HCT116 (cell line): ENCODE results near the gene PPP4R2. TPM values are rescaled to one million over a fixed set of nuclear protein-coding genes. Genes with fewer than 3 reads are reported as not detected.

ENCODE experiments used
- ATAC-seq: fragments of 200-7000 bp; cut with Tn5 transposase; 2 replicates; pipeline ENCODE4 v1.9.1; 2020; ENCODE audit warnings: mild to moderate bottlenecking, moderate library complexity
- BruUV-seq: library from RNA; stranded (reverse); fragments of 400-500 nt; replicated peaks from 2 replicates; lab custom pipeline; 2021; lab: Mats Ljungman, UMichigan
- CTCF ChIA-PET: fragments of 300-600 bp; sonication (Branson Sonifier 250); formaldehyde crosslinking; loops from one replicate; lab custom pipeline; 2021; ENCODE audit warnings: antibody characterized with exemption; lab: Charles Lee
- POLR2A ChIA-PET: fragments of 300-600, 350-600 bp; sonication (Branson Sonifier 250); formaldehyde crosslinking; loops from one replicate; lab custom pipeline; 2021; ENCODE audit warnings: antibody characterized with exemption; lab: Charles Lee
- RAD21 ChIA-PET, 2 experiments: fragments of 300-600 bp; sonication (Branson Sonifier 250); formaldehyde crosslinking; loops; one replicate each; lab custom pipeline; 2023; ENCODE audit warnings: low total read pairs in 2 of 2; ENCODE audit not compliant: uncharacterized antibody in 2 of 2, unreplicated experiment in 2 of 2, low non-redundant PET in 1 of 2; lab: Charles Lee
- DNase-seq: peaks from one replicate; pipeline ENCODE4 v3.0.0-alpha.2; 2010; ENCODE audit warnings: low read depth, low spot score
- H2AFZ ChIP-seq: fragments of 200-600 bp; shearing (Covaris generic), sonication (generic); 2 replicates; pipeline ENCODE4 v1.6.1; 2017; ENCODE audit warnings: low read depth, mixed run types, mixed read lengths, antibody characterized with exemption, low read length; ENCODE audit not compliant: poor library complexity, severe bottlenecking
- H3K27ac ChIP-seq: 2 replicates; pipeline ENCODE4 v1.5.1; 2012; ENCODE audit warnings: low read depth, low read length
- H3K27me3 ChIP-seq: fragments of 200-600 bp; sonication (generic); 2 replicates; pipeline ENCODE4 v1.6.1; 2016; ENCODE audit warnings: mixed run types, low read length, mixed read lengths; ENCODE audit not compliant: insufficient read depth
- H3K36me3 ChIP-seq, 2 experiments: fragments of 200-500 bp in 1 of 2; fragments of 200-600 bp in 1 of 2; sonication (Bioruptor generic) in 1 of 2; sonication (generic) in 1 of 2; 2 replicates each; pipeline versions ENCODE4 v1.5.1 to v1.6.1; 2014 to 2016; ENCODE audit warnings: low read length in 2 of 2, inconsistent platforms in 1 of 2, mixed read lengths in 1 of 2, mixed run types in 1 of 2; ENCODE audit not compliant: insufficient read depth in 2 of 2, control insufficient read depth in 1 of 2
- H3K4me1 ChIP-seq, 2 experiments: fragments of 200-600 bp in 1 of 2; sonication (generic) in 1 of 2; 2 replicates each; pipeline versions ENCODE4 v1.5.1 to v1.6.1; 2012 to 2017; ENCODE audit warnings: low read length in 2 of 2, inconsistent platforms in 1 of 2, mild to moderate bottlenecking in 1 of 2, mixed read lengths in 1 of 2, mixed run types in 1 of 2, moderate library complexity in 1 of 2; ENCODE audit not compliant: insufficient read depth in 2 of 2, control insufficient read depth in 1 of 2
- H3K4me2 ChIP-seq: fragments of 200-600 bp; sonication (generic); 2 replicates; pipeline ENCODE4 v1.6.1; 2017; ENCODE audit warnings: mixed run types, low read length, mixed read lengths
- H3K4me3 ChIP-seq, 2 experiments: fragments of 200-600 bp in 1 of 2; sonication (generic) in 1 of 2; replicated peaks in 1 of 2; 2 replicates each; pipeline ENCODE4 v1.5.1; 2011 to 2016; ENCODE audit warnings: low read length in 2 of 2, control low read depth in 1 of 2, low read depth in 1 of 2, mild to moderate bottlenecking in 1 of 2, mixed read lengths in 1 of 2, mixed run types in 1 of 2
- H3K79me2 ChIP-seq: fragments of 200-600 bp; sonication (generic); 2 replicates; pipeline ENCODE4 v1.6.1; 2017; ENCODE audit warnings: mild to moderate bottlenecking, mixed run types, low read length, moderate library complexity, mixed read lengths; ENCODE audit not compliant: insufficient read depth
- H3K9ac ChIP-seq: fragments of 200-600 bp; sonication (generic); 2 replicates; pipeline ENCODE4 v1.6.1; 2016; ENCODE audit warnings: low read length, mixed read lengths
- H3K9me2 ChIP-seq: fragments of 200-600 bp; sonication (generic), shearing (Covaris generic); 2 replicates; pipeline ENCODE4 v1.6.1; 2017; ENCODE audit warnings: mixed run types, mild to moderate bottlenecking, moderate library complexity; ENCODE audit not compliant: insufficient read depth
- H3K9me3 ChIP-seq, 2 experiments: fragments of 200-500 bp in 1 of 2; fragments of 200-600 bp in 1 of 2; sonication (Bioruptor generic) in 1 of 2; sonication (generic) in 1 of 2; 2 replicates each; pipeline ENCODE4 v1.6.1; 2014 to 2017; ENCODE audit warnings: low read length in 2 of 2, mixed read lengths in 2 of 2, inconsistent platforms in 1 of 2, low read depth in 1 of 2, mild to moderate bottlenecking in 1 of 2, mixed run types in 1 of 2, moderate library complexity in 1 of 2; ENCODE audit not compliant: control insufficient read depth in 1 of 2, insufficient read depth in 1 of 2
- H4K20me1 ChIP-seq: fragments of 200-600 bp; sonication (generic), shearing (Covaris generic); 2 replicates; pipeline ENCODE4 v1.6.1; 2017; ENCODE audit warnings: mixed run types, mild to moderate bottlenecking, moderate library complexity; ENCODE audit not compliant: insufficient read depth
- CBX3 ChIP-seq: IDR thresholded peaks from 2 replicates; pipeline ENCODE4 v1.6.1; 2012; ENCODE audit warnings: low read depth
- CEBPB ChIP-seq: IDR thresholded peaks from 2 replicates; pipeline ENCODE4 v1.6.1; 2012; ENCODE audit warnings: low read depth
- ELF1 ChIP-seq: IDR thresholded peaks from 2 replicates; pipeline ENCODE4 v1.6.1; 2012; ENCODE audit warnings: low read depth, borderline replicate concordance
- EZH2 ChIP-seq: fragments of 200-600 bp; sonication (generic); IDR thresholded peaks from 2 replicates; pipeline ENCODE4 v1.6.1; 2017; ENCODE audit warnings: antibody characterized with exemption, mixed run types
- EZH2phosphoT487 ChIP-seq: fragments of 200-600 bp; IDR thresholded peaks from 2 replicates; pipeline ENCODE4 v1.6.1; 2018; ENCODE audit warnings: antibody characterized with exemption, borderline replicate concordance
- FOSL1 ChIP-seq: IDR thresholded peaks from 2 replicates; pipeline ENCODE4 v1.6.1; 2012; ENCODE audit warnings: low read depth
- JUND ChIP-seq: IDR thresholded peaks from 2 replicates; pipeline ENCODE4 v1.6.1; 2012
- POLR2AphosphoS5 ChIP-seq: IDR thresholded peaks from 2 replicates; pipeline ENCODE4 v1.6.1; 2011; ENCODE audit warnings: mild to moderate bottlenecking, low read depth, low read length, moderate library complexity
- RAD21 ChIP-seq: IDR thresholded peaks from 2 replicates; pipeline ENCODE4 v1.6.1; 2012; ENCODE audit warnings: low read depth, mild to moderate bottlenecking
- SIN3A ChIP-seq: IDR thresholded peaks from 2 replicates; pipeline ENCODE4 v1.6.1; 2012; ENCODE audit warnings: low read depth
- SP1 ChIP-seq: IDR thresholded peaks from 2 replicates; pipeline ENCODE4 v1.6.1; 2012; ENCODE audit warnings: low read depth
- SRF ChIP-seq: IDR thresholded peaks from 2 replicates; pipeline ENCODE4 v1.6.1; 2012; ENCODE audit warnings: low read depth
- TCF7L2 ChIP-seq: IDR thresholded peaks from 2 replicates; pipeline ENCODE4 v1.7.0; 2011; ENCODE audit warnings: borderline replicate concordance, inconsistent platforms; ENCODE audit not compliant: insufficient read depth, insufficient read length; ENCODE audit errors: extremely low read depth
- YY1 ChIP-seq: IDR thresholded peaks from 2 replicates; pipeline ENCODE4 v1.6.1; 2011; ENCODE audit warnings: low read length, low read depth, moderate library complexity, mild to moderate bottlenecking; ENCODE audit not compliant: insufficient replicate concordance; ENCODE audit errors: extremely low read depth
- ZFX ChIP-seq: fragments of 450-650 bp; IDR thresholded peaks from 2 replicates; pipeline ENCODE4 v1.6.1; 2017
- ZNF274 ChIP-seq: fragments of 200-500 bp; sonication (Bioruptor generic); IDR thresholded peaks from 2 replicates; pipeline ENCODE4 v1.6.1; 2014; ENCODE audit warnings: mild to moderate bottlenecking, low read depth, low read length, inconsistent platforms
- intact Hi-C: fragments of 100-400 bp; cut with micrococcal nuclease; formaldehyde crosslinking; loops from 2 replicates; pipeline ENCODE4 v1.10.0; 2022
- total RNA-seq: library from RNA; stranded (reverse); gene quantifications from one replicate; pipeline ENCODE4 v1.2.1, GENCODE V29; 2021; ENCODE audit not compliant: unreplicated experiment
- TF ChIP-seq, protein P1 (sequence below), 3 experiments: fragments of 200-600 bp in 1 of 3; sonication (generic) in 1 of 3; IDR thresholded peaks in 2 of 3; conservative IDR thresholded peaks in 1 of 3; 2 replicates each; pipeline ENCODE4 v1.5.1; 2012 to 2017; ENCODE audit warnings: low read depth in 2 of 3, low read length in 2 of 3, antibody characterized with exemption in 1 of 3, borderline replicate concordance in 1 of 3, control low read depth in 1 of 3, mild to moderate bottlenecking in 1 of 3, mixed read lengths in 1 of 3, mixed run types in 1 of 3, moderate library complexity in 1 of 3; ENCODE audit not compliant: insufficient read depth in 1 of 3
- TF ChIP-seq, protein P2 (sequence below): IDR thresholded peaks from 2 replicates; pipeline ENCODE4 v1.6.1; 2012
- TF ChIP-seq, protein P3 (sequence below): IDR thresholded peaks from 2 replicates; pipeline ENCODE4 v1.6.1; 2012

PPP4R2 gene
- total RNA-seq, 1 experiment from 2014 or later: 72.5 TPM

DNA sequence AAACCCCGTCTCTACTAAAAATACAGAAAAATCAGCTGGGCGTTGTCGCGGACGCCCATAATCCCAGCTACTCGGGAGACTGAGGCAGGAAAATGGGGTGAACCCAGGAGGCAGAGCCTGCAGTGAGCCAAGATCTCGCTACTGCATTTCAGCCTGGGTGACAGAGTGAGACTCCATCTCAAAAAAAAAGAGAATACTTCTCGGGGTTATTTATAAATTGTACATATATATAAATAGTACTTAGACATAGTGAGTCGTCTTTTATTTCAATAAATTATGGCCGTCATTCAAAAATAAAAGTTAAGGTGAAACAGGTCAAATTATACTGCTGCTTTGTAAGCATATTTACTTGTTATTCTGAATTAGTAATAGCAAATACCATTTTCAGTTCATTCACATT lies 52.7 kb downstream of the PPP4R2 start:
- CTCF ChIA-PET: no interaction called here
- no peak for ATAC-seq
- H3K9me3 ChIP-seq: no peaks in the 10 kb centered on the region

DNA sequence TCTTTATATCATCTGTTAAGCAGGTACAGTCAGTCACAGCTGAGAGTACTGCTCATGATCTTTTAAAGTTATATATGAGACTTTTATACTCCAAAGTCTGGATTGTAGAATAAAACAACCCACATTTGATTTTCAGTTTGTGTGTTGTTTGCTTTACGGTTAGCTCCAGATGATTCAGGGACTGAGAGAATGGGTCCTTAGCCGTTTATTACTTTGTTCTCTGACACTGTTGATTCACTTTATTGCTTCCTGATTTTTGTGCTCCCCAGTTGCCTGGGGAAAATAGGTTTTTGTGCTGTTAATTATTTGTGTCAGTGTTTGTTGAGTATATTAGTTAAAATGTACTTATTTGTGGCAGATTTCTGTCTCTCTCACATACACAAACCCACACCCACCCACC lies 56.2 kb downstream of the PPP4R2 start:
- no peak overlapping the region for H3K4me2 ChIP-seq
- DNase-seq: no peak
- no peaks in the 10 kb centered on the region for H3K9me3 ChIP-seq
- no peaks in the 10 kb centered on the region for H3K27me3 ChIP-seq
- peaks cover 51% of the 10 kb centered on the region for H3K79me2 ChIP-seq
- H2AFZ ChIP-seq: no peak overlapping the region
- intact Hi-C loops: no loop called here
- no peak for ATAC-seq
- ChIA-PET RAD21 (no interaction called here), POLR2A (no interaction called here), CTCF (no interaction called here)
- H4K20me1 ChIP-seq: peaks cover 41% of the 10 kb centered on the region
- no peak overlapping the region for H3K9ac ChIP-seq
- H3K9me2 ChIP-seq: no peaks in the 10 kb centered on the region
- H3K27ac ChIP-seq: no peak overlapping the region
- no peaks in the 10 kb centered on the region for H3K36me3 ChIP-seq
- H3K4me1 ChIP-seq: no peaks in the 10 kb centered on the region
- no peak overlapping the region for H3K4me3 ChIP-seq
- no peak for TF ChIP-seq CBX3
- no peak for TF ChIP-seq ZNF274
- TF ChIP-seq SRF: no peak
- no peak for TF ChIP-seq SIN3A
- TF ChIP-seq, protein P1, sequence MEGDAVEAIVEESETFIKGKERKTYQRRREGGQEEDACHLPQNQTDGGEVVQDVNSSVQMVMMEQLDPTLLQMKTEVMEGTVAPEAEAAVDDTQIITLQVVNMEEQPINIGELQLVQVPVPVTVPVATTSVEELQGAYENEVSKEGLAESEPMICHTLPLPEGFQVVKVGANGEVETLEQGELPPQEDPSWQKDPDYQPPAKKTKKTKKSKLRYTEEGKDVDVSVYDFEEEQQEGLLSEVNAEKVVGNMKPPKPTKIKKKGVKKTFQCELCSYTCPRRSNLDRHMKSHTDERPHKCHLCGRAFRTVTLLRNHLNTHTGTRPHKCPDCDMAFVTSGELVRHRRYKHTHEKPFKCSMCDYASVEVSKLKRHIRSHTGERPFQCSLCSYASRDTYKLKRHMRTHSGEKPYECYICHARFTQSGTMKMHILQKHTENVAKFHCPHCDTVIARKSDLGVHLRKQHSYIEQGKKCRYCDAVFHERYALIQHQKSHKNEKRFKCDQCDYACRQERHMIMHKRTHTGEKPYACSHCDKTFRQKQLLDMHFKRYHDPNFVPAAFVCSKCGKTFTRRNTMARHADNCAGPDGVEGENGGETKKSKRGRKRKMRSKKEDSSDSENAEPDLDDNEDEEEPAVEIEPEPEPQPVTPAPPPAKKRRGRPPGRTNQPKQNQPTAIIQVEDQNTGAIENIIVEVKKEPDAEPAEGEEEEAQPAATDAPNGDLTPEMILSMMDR (IDR thresholded peaks at IDR 0.05 in 2 of 3, conservative IDR thresholded peaks at IDR 0.05 in 1 of 3; ENCODE audit: borderline replicate concordance in 1 of 3, insufficient read depth in 1 of 3, low read depth in 2 of 3, low read length in 2 of 3): no peak
- no peak for TF ChIP-seq ELF1
- TF ChIP-seq RAD21: no peak
- TF ChIP-seq EZH2phosphoT487: no peak
- TF ChIP-seq TCF7L2: no peak
- TF ChIP-seq EZH2: no peak
- TF ChIP-seq, protein P2, sequence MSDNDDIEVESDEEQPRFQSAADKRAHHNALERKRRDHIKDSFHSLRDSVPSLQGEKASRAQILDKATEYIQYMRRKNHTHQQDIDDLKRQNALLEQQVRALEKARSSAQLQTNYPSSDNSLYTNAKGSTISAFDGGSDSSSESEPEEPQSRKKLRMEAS: no peak
- TF ChIP-seq FOSL1: no peak
- no peak for TF ChIP-seq CEBPB
- TF ChIP-seq ZFX: no peak
- TF ChIP-seq, protein P3, sequence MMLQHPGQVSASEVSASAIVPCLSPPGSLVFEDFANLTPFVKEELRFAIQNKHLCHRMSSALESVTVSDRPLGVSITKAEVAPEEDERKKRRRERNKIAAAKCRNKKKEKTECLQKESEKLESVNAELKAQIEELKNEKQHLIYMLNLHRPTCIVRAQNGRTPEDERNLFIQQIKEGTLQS: no peak
- no TSS peak for BruUV-seq

More for the DNA sequence above, 52.7 kb downstream of the PPP4R2 start:
- no peaks in the 10 kb centered on the region for H3K9me2 ChIP-seq
- intact Hi-C loops: no loop called here
- H3K36me3 ChIP-seq: no peaks in the 10 kb centered on the region
- no peak overlapping the region for H2AFZ ChIP-seq
- no peak overlapping the region for H3K9ac ChIP-seq
- no peak for TF ChIP-seq POLR2AphosphoS5
- TF ChIP-seq ZNF274: no peak
- no peak for TF ChIP-seq SP1
- no peak for TF ChIP-seq JUND
- no peak for TF ChIP-seq YY1
- no peak for TF ChIP-seq EZH2phosphoT487
- TF ChIP-seq SIN3A: no peak
- no peak for TF ChIP-seq EZH2
- POLR2A ChIA-PET: no interaction called here
- RAD21 ChIA-PET: no interaction called here
- peaks cover 37% of the 10 kb centered on the region for H4K20me1 ChIP-seq
- no peak overlapping the region for H3K4me3 ChIP-seq
- no TSS peak for BruUV-seq
- DNase-seq: no peak
- H3K27ac ChIP-seq: no peak overlapping the region
- H3K4me2 ChIP-seq: no peak overlapping the region
- no peaks in the 10 kb centered on the region; a peak in 1 of 4 replicates for H3K4me1 ChIP-seq
- no peaks in the 10 kb centered on the region for H3K27me3 ChIP-seq
- H3K79me2 ChIP-seq: peaks cover 87% of the 10 kb centered on the region
